Endothelial cell of hepatic sinusoid (primary cell): ENCODE data around the gene PKDREJ.
"Not testable (repeated sequence)": the region's sequence is repeated elsewhere in the genome, so short reads cannot be mapped to it uniquely, and the experiment has no call there.

Experiments
- in situ Hi-C: cut with HindIII; loops from 2 replicates; pipeline ENCODE4 v1.10.0; 2017; ENCODE audit warnings: low sequenced_read_pairs

PKDREJ gene

GRCh38 chr22:46267431-46268279 is 4.5 kb upstream of the PKDREJ start, which contains the start of gene TTC38:
Gene TTC38, plus strand, starts transcription at chr22:46268008. Its CDS starts 32 bp downstream, at chr22:46268040.
- in situ Hi-C loops: no loop called here

GRCh38 chr22:46265627-46266026 is 2.5 kb upstream of the PKDREJ start:
- in situ Hi-C loops: not testable (repeated sequence)

GRCh38 chr22:46264520-46264919 is 1.4 kb upstream of the PKDREJ start:
- in situ Hi-C loops: not testable (repeated sequence)

GRCh38 chr22:46262449-46263215 is 511 bp downstream of the PKDREJ start:
- in situ Hi-C loops: no loop called here

GRCh38 chr22:46260038-46260437 is 3.1 kb downstream of the PKDREJ start:
- in situ Hi-C loops: no loop called here

GRCh38 chr22:46259374-46259773 is 3.8 kb downstream of the PKDREJ start:
- in situ Hi-C loops: loop anchor here (5.0 kb wide), 1 partner anchor 73 kb away; no protein-coding TSS in a partner anchor

- in situ Hi-C loops: loop anchor here (5.0 kb wide), 1 partner anchor 76 kb away; no protein-coding TSS in a partner anchor
Observed at GRCh38 chr22:46256358-46256958, 6.7 kb downstream of the PKDREJ start.

- in situ Hi-C loops: no loop called here
Observed at GRCh38 chr22:46251816-46252380, 11.2 kb downstream of the PKDREJ start.

- in situ Hi-C loops: no loop called here
Observed at GRCh38 chr22:46251266-46251665, 11.9 kb downstream of the PKDREJ start.

- in situ Hi-C loops: no loop called here
Observed at GRCh38 chr22:46250783-46251125, 12.4 kb downstream of the PKDREJ start.

GRCh38 chr22:46250035-46250782 is 12.9 kb downstream of the PKDREJ start, which contains the start of gene CDPF1:
Gene CDPF1, minus strand, starts transcription at chr22:46250293. Its CDS starts 2,009 bp downstream, at chr22:46248284.
- in situ Hi-C loops: no loop called here

GRCh38 chr22:46247443-46247975 is 15.6 kb downstream of the PKDREJ start:
- in situ Hi-C loops: no loop called here

GRCh38 chr22:46246178-46246577 is 17.0 kb downstream of the PKDREJ start:
- in situ Hi-C loops: no loop called here

GRCh38 chr22:46245511-46245910 is 17.6 kb downstream of the PKDREJ start:
- in situ Hi-C loops: no loop called here

GRCh38 chr22:46244771-46245170 is 18.4 kb downstream of the PKDREJ start:
- in situ Hi-C loops: loop anchor here (5.0 kb wide), 1 partner anchor 47 kb away; no protein-coding TSS in a partner anchor

GRCh38 chr22:46242076-46242475 is 21.1 kb downstream of the PKDREJ start:
- in situ Hi-C loops: loop anchor here (5.0 kb wide), 1 partner anchor 45 kb away; no protein-coding TSS in a partner anchor

- in situ Hi-C loops: loop anchor here (5.0 kb wide), 1 partner anchor 44 kb away; no protein-coding TSS in a partner anchor
Observed at GRCh38 chr22:46241396-46242007, 21.6 kb downstream of the PKDREJ start.

- in situ Hi-C loops: loop anchor here (5.0 kb wide), 1 partner anchor 44 kb away; no protein-coding TSS in a partner anchor
Observed at GRCh38 chr22:46240907-46241306, 22.2 kb downstream of the PKDREJ start.

GRCh38 chr22:46240506-46240905 is 22.6 kb downstream of the PKDREJ start:
- in situ Hi-C loops: loop anchor here (5.0 kb wide), 1 partner anchor 43 kb away; no protein-coding TSS in a partner anchor
